T-cell (primary cell): ENCODE results near the gene BABAM2. TPM values are rescaled to one million over a fixed set of nuclear protein-coding genes. Genes with fewer than 3 reads are reported as not detected.
"Not testable (repeated sequence)": the region's sequence is repeated elsewhere in the genome, so short reads cannot be mapped to it uniquely, and the experiment has no call there.

Experiments used
- ATAC-seq, 4 experiments: fragments of 200-7000 bp in 3 of 4; fragments of 150-1000 bp in 1 of 4; cut with Tn5 transposase; replicated peaks in 1 of 4; 1 replicate in 3 of 4; 2 replicates in 1 of 4; pipeline ENCODE4 v1.10.0; 2021; ENCODE audit warnings: moderate library complexity in 3 of 4, mild to moderate bottlenecking in 2 of 4, moderate number of reproducible peaks in 1 of 4
- CTCF ChIA-PET, 2 donors: fragments of 300-600 bp; sonication (Branson Sonifier 250); formaldehyde crosslinking; loops; one replicate each; lab custom pipeline; 2022; ENCODE audit warnings: antibody characterized with exemption in 2 of 2; lab: Charles Lee
- POLR2A ChIA-PET, 2 donors: fragments of 300-600 bp; sonication (Branson Sonifier 250); formaldehyde crosslinking; loops; one replicate each; lab custom pipeline; 2022; ENCODE audit warnings: antibody characterized with exemption in 2 of 2; lab: Charles Lee
- DNase-seq, 35 experiments: peaks; one replicate each; pipeline versions ENCODE4 v3.0.0 to v3.0.0-alpha.2; 2013 to 2023
- H3K27ac ChIP-seq: one replicate; pipeline ENCODE4 v1.5.1; 2013; ENCODE audit warnings: low read length
- H3K27me3 ChIP-seq, 2 experiments: replicated peaks in 1 of 2; 1 replicate in 1 of 2; 2 replicates in 1 of 2; pipeline versions ENCODE4 v1.6.1 to v1.7.0; 2013; ENCODE audit warnings: low read length in 1 of 2, mixed read lengths in 1 of 2; ENCODE audit not compliant: control insufficient read depth in 2 of 2, insufficient read depth in 2 of 2; ENCODE audit errors: extremely low read depth in 1 of 2
- H3K36me3 ChIP-seq, 2 donors: 1 replicate in 1 of 2; 2 replicates in 1 of 2; pipeline versions ENCODE4 v1.6.1 to v1.7.0; 2013; ENCODE audit warnings: low read length in 1 of 2; ENCODE audit not compliant: control insufficient read depth in 2 of 2, insufficient read depth in 1 of 2; ENCODE audit errors: extremely low read depth in 1 of 2
- H3K4me1 ChIP-seq, 2 experiments: 1 replicate in 1 of 2; 2 replicates in 1 of 2; pipeline versions ENCODE4 v1.6.1 to v1.7.0; 2013; ENCODE audit warnings: low read length in 2 of 2, mixed read lengths in 1 of 2; ENCODE audit not compliant: insufficient read depth in 2 of 2, control insufficient read depth in 1 of 2; ENCODE audit errors: extremely low read depth in 1 of 2
- H3K4me3 ChIP-seq, 2 donors: 1 replicate in 1 of 2; 2 replicates in 1 of 2; pipeline versions ENCODE4 v1.5.1 to v1.7.0; 2013; ENCODE audit warnings: mild to moderate bottlenecking in 2 of 2, low read length in 1 of 2, moderate library complexity in 1 of 2; ENCODE audit not compliant: control insufficient read depth in 1 of 2; ENCODE audit errors: extremely low read depth in 1 of 2
- H3K9me3 ChIP-seq: 2 replicates; pipeline ENCODE4 v1.7.0; 2013
- H3K27ac Mint-ChIP-seq, 2 donors: one replicate each; pipeline ENCODE4 v1.8.0; 2020 to 2021; ENCODE audit warnings: mild to moderate bottlenecking in 2 of 2, mixed read lengths in 2 of 2
- H3K27me3 Mint-ChIP-seq, 2 donors: one replicate each; pipeline ENCODE4 v1.8.0; 2021 to 2022; ENCODE audit warnings: mixed read lengths in 2 of 2
- H3K36me3 Mint-ChIP-seq: one replicate; pipeline ENCODE4 v1.8.0; 2021; ENCODE audit warnings: mixed read lengths
- H3K4me1 Mint-ChIP-seq, 3 donors: one replicate each; pipeline ENCODE4 v1.8.0; 2020 to 2022; ENCODE audit warnings: mixed read lengths in 3 of 3, mild to moderate bottlenecking in 1 of 3
- H3K4me3 Mint-ChIP-seq, 3 donors: one replicate each; pipeline ENCODE4 v1.8.0; 2020 to 2022; ENCODE audit warnings: mild to moderate bottlenecking in 3 of 3, mixed read lengths in 3 of 3, moderate library complexity in 3 of 3
- H3K9me3 Mint-ChIP-seq, 3 donors: one replicate each; pipeline ENCODE4 v1.8.0; 2020 to 2022; ENCODE audit warnings: mixed read lengths in 3 of 3
- WGBS: methylation state at CpG from one replicate; pipeline ENCODE4 v1.1.5; 2013; ENCODE audit warnings: missing lambda C conversion rate; ENCODE audit not compliant: insufficient coverage; 5-methylcytosine and 5-hydroxymethylcytosine counted together
- total RNA-seq, 35 experiments: library from RNA in 6 of 35; stranded (reverse) in 6 of 35; fragments of 120-200 nt in 1 of 35; gene quantifications; one replicate each; pipeline versions ENCODE4 v1.2.1 to v1.2.4 and lab custom pipeline; 2013 to 2026

The BABAM2 gene
- total RNA-seq, 5 donors from 2014 or later (not counting 1 experiment from before 2014, with no cell fraction given): 28.4 to 45.2 (median 37.4) TPM

GRCh38 chr2:28108143-28108542 lies 217.6 kb downstream of the BABAM2 start:
- CTCF ChIA-PET: no interaction called here
- Mint-ChIP-seq H3K36me3 (peaks cover 3% of the 10 kb centered on the region), H3K27ac (no peak overlapping the region), H3K9me3 (no peaks in the 10 kb centered on the region), H3K4me1 (peaks cover 2 to 8% (median 6%) of the 10 kb centered on the region in 3 donors), H3K27me3 (no peaks in the 10 kb centered on the region), H3K4me3 (no peak overlapping the region)
- ATAC-seq (no peak), DNase-seq (no peak)
- no peaks in the 10 kb centered on the region for H3K27me3 ChIP-seq
- no peak overlapping the region for H3K27ac ChIP-seq
- no CpG with 5 or more reads among the region's 2 CpGs for WGBS
- no peak overlapping the region for H3K4me3 ChIP-seq
- no peaks in the 10 kb centered on the region for H3K4me1 ChIP-seq
- no peaks in the 10 kb centered on the region for H3K36me3 ChIP-seq
- no peaks in the 10 kb centered on the region for H3K9me3 ChIP-seq
- POLR2A ChIA-PET: no interaction called here

GRCh38 chr2:28113771-28114170 lies 223.2 kb downstream of the BABAM2 start:
- H3K4me1 Mint-ChIP-seq, CTCF ChIA-PET, POLR2A ChIA-PET, H3K27me3 Mint-ChIP-seq, ATAC-seq, H3K4me3 ChIP-seq, H3K36me3 ChIP-seq, H3K27me3 ChIP-seq, DNase-seq, H3K9me3 Mint-ChIP-seq, H3K4me3 Mint-ChIP-seq, H3K4me1 ChIP-seq, H3K27ac Mint-ChIP-seq, H3K27ac ChIP-seq, H3K9me3 ChIP-seq: not testable (repeated sequence)
- peaks cover 23% of the 10 kb centered on the region for H3K36me3 Mint-ChIP-seq

GRCh38 chr2:28117104-28117596 lies 226.6 kb downstream of the BABAM2 start:
- no peak overlapping the region for H3K27ac ChIP-seq
- no CpG with 5 or more reads among the region's 2 CpGs for WGBS
- no peaks in the 10 kb centered on the region for H3K9me3 ChIP-seq
- Mint-ChIP-seq H3K9me3 (no peaks in the 10 kb centered on the region), H3K27me3 (no peaks in the 10 kb centered on the region), H3K4me1 (peaks cover 0 to 4% (median 2%) of the 10 kb centered on the region in 3 donors), H3K36me3 (peaks cover 23% of the 10 kb centered on the region), H3K4me3 (no peak overlapping the region), H3K27ac (no peak overlapping the region)
- ATAC-seq (no peak), DNase-seq (no peak)
- H3K4me1 ChIP-seq: no peaks in the 10 kb centered on the region
- H3K36me3 ChIP-seq: no peaks in the 10 kb centered on the region
- no peaks in the 10 kb centered on the region for H3K27me3 ChIP-seq
- H3K4me3 ChIP-seq: no peak overlapping the region
- ChIA-PET POLR2A (interaction anchor here in 1 of 2 donors (0.5 kb wide), 1 partner anchor 337 kb away, joined by 11 read pairs; no protein-coding TSS in a partner anchor), CTCF (no interaction called here)

- Histone ChIP-seq H3K36me3 (no peaks in the 10 kb centered on the region), H3K27me3 (no peaks in the 10 kb centered on the region), H3K4me3 (no peak overlapping the region), H3K9me3 (no peaks in the 10 kb centered on the region), H3K4me1 (no peaks in the 10 kb centered on the region), H3K27ac (no peak overlapping the region)
- ChIA-PET POLR2A (no interaction called here), CTCF (no interaction called here)
- Mint-ChIP-seq H3K4me1 (no peaks in the 10 kb centered on the region), H3K9me3 (no peaks in the 10 kb centered on the region), H3K27me3 (no peaks in the 10 kb centered on the region), H3K36me3 (peaks cover 18% of the 10 kb centered on the region), H3K4me3 (no peak overlapping the region), H3K27ac (no peak overlapping the region)
- DNase-seq (no peak), ATAC-seq (no peak)
- WGBS: no CpG with 5 or more reads among the region's 1 CpG
Observed at GRCh38 chr2:28119631-28120030, 229.1 kb downstream of the BABAM2 start.

- H3K36me3 Mint-ChIP-seq: peaks cover 19% of the 10 kb centered on the region
- POLR2A ChIA-PET: no interaction called here
- H3K27me3 Mint-ChIP-seq: no peaks in the 10 kb centered on the region
- H3K4me3 Mint-ChIP-seq: no peak overlapping the region
- WGBS: no CpG with 5 or more reads among the region's 2 CpGs
- Histone ChIP-seq H3K27me3 (no peaks in the 10 kb centered on the region), H3K4me3 (no peak overlapping the region), H3K9me3 (no peaks in the 10 kb centered on the region), H3K27ac (no peak overlapping the region), H3K36me3 (no peaks in the 10 kb centered on the region), H3K4me1 (no peaks in the 10 kb centered on the region)
- peaks cover 0 to 6% (median 0%) of the 10 kb centered on the region in 3 donors for H3K4me1 Mint-ChIP-seq
- H3K27ac Mint-ChIP-seq: no peak overlapping the region
- CTCF ChIA-PET: interaction anchor here in 1 of 2 donors (0.7 kb wide), 1 partner anchor 11 kb away, joined by 3 read pairs; no protein-coding TSS in a partner anchor
- DNase-seq (no peak), ATAC-seq (no peak)
- peaks cover 2 to 4% (median 3%) of the 10 kb centered on the region in 3 donors for H3K9me3 Mint-ChIP-seq
Observed at GRCh38 chr2:28128281-28128950, 237.9 kb downstream of the BABAM2 start.

- H3K4me3 Mint-ChIP-seq: no peak overlapping the region
- no peaks in the 10 kb centered on the region for H3K9me3 ChIP-seq
- H3K36me3 ChIP-seq: no peaks in the 10 kb centered on the region
- POLR2A ChIA-PET: no interaction called here
- ATAC-seq (no peak), DNase-seq (no peak)
- 100% methylated on average over 1 of the region's 4 CpGs for WGBS
- CTCF ChIA-PET: no interaction called here
- H3K4me1 ChIP-seq: peaks cover 3 to 6% of the 10 kb centered on the region in 2 experiments
- H3K4me3 ChIP-seq: no peak overlapping the region
- H3K36me3 Mint-ChIP-seq: peaks cover 19% of the 10 kb centered on the region
- peaks cover 9 to 23% (median 15%) of the 10 kb centered on the region in 3 donors for H3K4me1 Mint-ChIP-seq
- H3K9me3 Mint-ChIP-seq: peaks cover 2 to 4% (median 3%) of the 10 kb centered on the region in 3 donors
- H3K27me3 Mint-ChIP-seq: no peaks in the 10 kb centered on the region
- no peak overlapping the region for H3K27ac ChIP-seq
- no peaks in the 10 kb centered on the region for H3K27me3 ChIP-seq
- no peak overlapping the region for H3K27ac Mint-ChIP-seq
Observed at GRCh38 chr2:28129955-28130695, 239.6 kb downstream of the BABAM2 start.
